Erythroblast (primary cell): Measurements from ENCODE around the gene LCA5L.

Experiments used
- GATA1 ChIP-seq: IDR thresholded peaks from 2 replicates; pipeline ENCODE4 v1.6.1; 2011; ENCODE audit warnings: low read depth, mild to moderate bottlenecking, control low read depth, low read length, moderate library complexity
- POLR2A ChIP-seq: IDR thresholded peaks from 2 replicates; pipeline ENCODE4 v1.6.1; 2011; ENCODE audit warnings: mild to moderate bottlenecking, low read length

GRCh38 chr21:39451332-39452206, 6.0 kb upstream of the LCA5L start, which contains the start of gene SH3BGR:
- TF ChIP-seq POLR2A, result no peak
- no peak for TF ChIP-seq GATA1
